K562 treated with DMSO at 1 percent for 12 hours (cell line): ENCODE results near the gene POLR2I. TPM values are rescaled to one million over a fixed set of nuclear protein-coding genes. Genes with fewer than 3 reads are reported as not detected.

Source experiments
- total RNA-seq: library from RNA; unstranded; fragments of 300-600 nt; gene quantifications from 2 replicates; pipeline ENCODE4 v1.2.3, GENCODE V29; 2022; ENCODE audit not compliant: insufficient read depth

The POLR2I gene
- 103 and 135 TPM in 2 replicates for total RNA-seq

GRCh38 chr19:36114721-36115452 lies at the start of gene POLR2I:
Gene POLR2I (minus strand): TSS chr19:36114875. CDS start chr19:36114856, 19 bp downstream.

GRCh38 chr19:36152352-36153091 lies 37.8 kb upstream of the POLR2I start, which contains the start of gene COX7A1:
Gene COX7A1 (minus strand): TSS chr19:36152447. CDS start chr19:36152407, 40 bp downstream.

DNA sequence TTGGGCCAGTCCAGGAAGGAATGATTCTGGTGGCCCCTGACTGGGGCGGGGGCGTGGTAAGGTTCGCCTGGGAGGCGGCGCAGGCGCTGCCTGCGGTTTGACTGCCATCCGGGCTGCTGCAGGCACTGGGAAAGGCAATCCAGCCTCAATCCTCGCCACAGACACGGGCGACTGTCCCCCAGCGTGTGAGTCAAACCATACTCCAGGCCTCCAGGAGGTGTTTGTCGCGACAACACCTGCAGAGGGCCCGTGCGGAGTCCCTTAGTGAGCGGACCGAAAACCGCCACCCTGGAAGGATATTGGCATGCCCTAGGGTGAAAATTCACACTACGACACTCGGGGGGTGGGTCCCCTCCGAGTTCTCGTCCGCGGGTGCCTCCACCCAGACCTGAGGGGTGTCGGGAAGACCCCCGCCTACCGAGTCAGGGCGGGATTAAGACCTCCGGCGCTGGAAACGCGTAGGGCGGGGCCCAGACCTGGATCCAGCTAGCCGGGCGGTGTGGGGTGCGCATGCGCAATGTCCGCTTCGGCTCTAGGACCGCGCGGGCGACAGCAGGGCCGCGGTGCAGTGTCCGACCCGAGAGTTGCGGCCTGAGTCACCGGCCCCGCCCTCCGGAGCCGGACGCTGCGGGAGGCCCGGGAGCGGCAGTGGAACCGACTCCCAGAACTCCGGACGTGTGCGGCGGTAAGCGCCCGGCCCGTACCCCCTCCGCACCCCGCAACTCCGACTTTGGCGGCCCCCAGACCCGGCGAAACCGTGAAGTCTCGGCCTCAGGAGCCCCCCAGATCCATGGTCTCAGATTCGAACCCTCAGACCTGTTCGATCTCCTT lies 25.0 kb upstream of the POLR2I start, which contains the start of gene CAPNS1:
Gene CAPNS1, plus strand, starts transcription at position 594 of the 831 bp plus-strand sequence. CDS start 946 bp downstream, outside the sequence.

GRCh38 chr19:36115453-36116343 lies 1.0 kb upstream of the POLR2I start, which contains the start of gene TBCB:
Gene TBCB (plus strand): TSS chr19:36115468. CDS start chr19:36115561, 93 bp downstream.

GRCh38 chr19:36110487-36111199 lies 4.0 kb downstream of the POLR2I start, which contains the start of gene OVOL3:
Gene OVOL3 (plus strand): TSS chr19:36111143. CDS start chr19:36111203, 60 bp downstream.

Other genes with a start within 250 kb of the POLR2I start
- gene APLP1, start 246.3 kb downstream of the POLR2I start, total RNA-seq = 7.4 and 15.0 TPM in 2 replicates
- gene NFKBID, start 214.3 kb downstream of the POLR2I start, total RNA-seq = 5.8 and 7.3 TPM in 2 replicates
- gene HCST, start 212.3 kb downstream of the POLR2I start, total RNA-seq = not detected in 2 replicates
- gene TYROBP, start 206.6 kb downstream of the POLR2I start, total RNA-seq = 18.6 and 31.0 TPM in 2 replicates
- gene LRFN3, start 178.5 kb downstream of the POLR2I start, total RNA-seq = not detected in 2 replicates
- gene SDHAF1, start 119.7 kb downstream of the POLR2I start, total RNA-seq = 49.4 and 74.2 TPM in 2 replicates
- gene SYNE4, start 106.1 kb downstream of the POLR2I start, total RNA-seq = 0.46 TPM in 1 of 2 replicates, not detected in the other
- gene ALKBH6, start 100.7 kb downstream of the POLR2I start, total RNA-seq = 35.2 and 37.1 TPM in 2 replicates
- 0.53 and 2.6 TPM in 2 replicates for gene CLIP3, start 82.0 kb downstream of the POLR2I start, total RNA-seq
- gene THAP8, start 60.6 kb downstream of the POLR2I start, total RNA-seq = 2.6 and 5.0 TPM in 2 replicates
- 19.3 and 36.3 TPM in 2 replicates for gene WDR62, start 60.0 kb downstream of the POLR2I start, total RNA-seq
- not detected in 2 replicates for gene OVOL3, start 3.7 kb downstream of the POLR2I start, total RNA-seq
- gene TBCB, start 593 bp upstream of the POLR2I start, total RNA-seq = 57.0 and 83.4 TPM in 2 replicates
- 204 and 224 TPM in 2 replicates for gene CAPNS1, start 25.2 kb upstream of the POLR2I start, total RNA-seq
- gene COX7A1, start 37.6 kb upstream of the POLR2I start, total RNA-seq = not detected in 2 replicates
- 0.75 and 1.5 TPM in 2 replicates for gene ZNF565, start 99.8 kb upstream of the POLR2I start, total RNA-seq
- 18.4 and 48.5 TPM in 2 replicates for gene ZNF146, start 100.2 kb upstream of the POLR2I start, total RNA-seq